Neutrophil (primary cell): ENCODE results near the gene SMTNL2.

Experiments
- H3K27ac ChIP-seq: fragments of 200-600 bp; sonication (generic); 2 replicates; pipeline ENCODE4 v1.5.1; 2016; ENCODE audit warnings: mild to moderate bottlenecking, moderate library complexity
- H3K27me3 ChIP-seq: fragments of 200-600 bp; sonication (generic); 2 replicates; pipeline ENCODE4 v1.6.0; 2016; ENCODE audit warnings: mild to moderate bottlenecking
- H3K36me3 ChIP-seq: fragments of 200-600 bp; sonication (generic); 2 replicates; pipeline ENCODE4 v1.5.1; 2017
- H3K4me1 ChIP-seq, 2 experiments: fragments of 200-600 bp in 1 of 2; sonication (generic) in 1 of 2; 1 replicate in 1 of 2; 2 replicates in 1 of 2; pipeline versions ENCODE4 v1.5.1 to v1.6.1; 2013 to 2016; ENCODE audit warnings: low read depth in 1 of 2, low read length in 1 of 2, mild to moderate bottlenecking in 1 of 2, moderate library complexity in 1 of 2; ENCODE audit not compliant: control insufficient read depth in 1 of 2, insufficient read depth in 1 of 2
- H3K4me3 ChIP-seq, 2 experiments: fragments of 200-600 bp in 1 of 2; sonication (generic) in 1 of 2; 1 replicate in 1 of 2; 2 replicates in 1 of 2; pipeline ENCODE4 v1.5.1; 2013 to 2016; ENCODE audit warnings: low read depth in 1 of 2, low read length in 1 of 2, mild to moderate bottlenecking in 1 of 2, moderate library complexity in 1 of 2
- H3K9me3 ChIP-seq: fragments of 200-600 bp; sonication (generic); 2 replicates; pipeline ENCODE4 v1.5.1; 2016
- TF ChIP-seq, protein P1 (sequence below): fragments of 200-600 bp; sonication (generic); IDR thresholded peaks from 2 replicates; pipeline ENCODE4 v1.5.1; 2016; ENCODE audit warnings: antibody characterized with exemption

SMTNL2 gene

DNA sequence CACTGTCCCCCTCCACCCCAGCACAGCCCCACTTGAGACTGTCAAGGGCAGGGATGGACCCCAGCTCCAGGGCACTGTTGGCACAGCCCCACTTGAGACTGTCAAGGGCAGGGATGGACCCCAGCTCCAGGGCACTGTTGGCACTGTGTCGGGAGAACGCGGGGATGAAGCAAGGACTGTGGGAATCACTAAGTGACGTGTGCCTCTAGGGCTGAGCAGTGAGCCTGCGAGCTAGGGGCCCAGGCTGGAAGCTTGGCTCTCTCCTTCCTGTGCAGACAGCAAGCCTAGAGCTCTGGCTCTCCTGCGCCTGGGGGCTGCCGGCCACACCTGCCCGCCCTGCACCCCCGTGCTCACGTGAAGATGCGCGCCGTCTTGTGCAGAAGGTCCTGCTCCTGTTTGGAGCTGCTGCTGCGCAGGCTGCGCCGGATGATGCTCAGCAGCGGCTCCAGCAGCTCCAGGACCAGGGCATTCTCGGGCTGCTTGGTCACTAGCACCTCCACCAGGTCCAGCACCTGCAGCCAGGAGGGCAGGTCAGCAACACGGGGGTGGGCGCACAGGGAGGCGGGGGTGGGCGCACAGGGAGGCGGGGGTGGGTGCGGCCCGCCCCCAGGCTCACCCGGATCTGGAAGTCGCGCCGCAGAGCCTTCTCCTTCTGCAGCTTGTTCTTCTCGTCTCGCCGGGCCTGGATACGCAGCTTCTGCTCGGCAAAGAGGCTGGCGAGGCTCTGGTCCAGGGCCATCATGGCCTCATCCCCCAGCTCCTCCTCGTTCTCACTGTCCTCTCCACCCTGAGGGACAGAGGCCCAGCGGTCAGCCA, 40.0 kb upstream of the SMTNL2 start:
- no peak overlapping the region for H3K27ac ChIP-seq
- H3K9me3 ChIP-seq = no peaks in the 10 kb centered on the region
- peaks cover 22% of the 10 kb centered on the region for H3K36me3 ChIP-seq
- no peak overlapping the region for H3K4me3 ChIP-seq
- TF ChIP-seq, protein P1, sequence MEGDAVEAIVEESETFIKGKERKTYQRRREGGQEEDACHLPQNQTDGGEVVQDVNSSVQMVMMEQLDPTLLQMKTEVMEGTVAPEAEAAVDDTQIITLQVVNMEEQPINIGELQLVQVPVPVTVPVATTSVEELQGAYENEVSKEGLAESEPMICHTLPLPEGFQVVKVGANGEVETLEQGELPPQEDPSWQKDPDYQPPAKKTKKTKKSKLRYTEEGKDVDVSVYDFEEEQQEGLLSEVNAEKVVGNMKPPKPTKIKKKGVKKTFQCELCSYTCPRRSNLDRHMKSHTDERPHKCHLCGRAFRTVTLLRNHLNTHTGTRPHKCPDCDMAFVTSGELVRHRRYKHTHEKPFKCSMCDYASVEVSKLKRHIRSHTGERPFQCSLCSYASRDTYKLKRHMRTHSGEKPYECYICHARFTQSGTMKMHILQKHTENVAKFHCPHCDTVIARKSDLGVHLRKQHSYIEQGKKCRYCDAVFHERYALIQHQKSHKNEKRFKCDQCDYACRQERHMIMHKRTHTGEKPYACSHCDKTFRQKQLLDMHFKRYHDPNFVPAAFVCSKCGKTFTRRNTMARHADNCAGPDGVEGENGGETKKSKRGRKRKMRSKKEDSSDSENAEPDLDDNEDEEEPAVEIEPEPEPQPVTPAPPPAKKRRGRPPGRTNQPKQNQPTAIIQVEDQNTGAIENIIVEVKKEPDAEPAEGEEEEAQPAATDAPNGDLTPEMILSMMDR = no peak
- H3K4me1 ChIP-seq = peaks cover 3 to 8% of the 10 kb centered on the region in 2 experiments
- H3K27me3 ChIP-seq = no peaks in the 10 kb centered on the region

DNA sequence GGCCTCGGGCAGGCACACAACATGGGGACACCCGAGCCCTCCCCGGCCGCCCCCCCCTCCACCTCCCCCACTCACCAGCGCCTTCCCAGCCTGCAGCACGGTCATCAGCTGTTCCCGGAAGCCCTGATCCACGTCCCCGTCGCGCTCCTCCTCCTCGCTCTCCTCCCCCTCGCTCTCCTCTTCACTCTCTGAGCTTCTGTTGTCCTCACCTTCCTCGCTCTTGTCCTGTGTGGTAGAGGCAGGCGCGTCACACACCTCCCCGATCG, 39.4 kb upstream of the SMTNL2 start:
- Histone ChIP-seq H3K36me3 (peaks cover 22% of the 10 kb centered on the region), H3K27ac (no peak overlapping the region), H3K4me3 (no peak overlapping the region), H3K9me3 (no peaks in the 10 kb centered on the region), H3K4me1 (peaks cover 3 to 8% of the 10 kb centered on the region in 2 experiments), H3K27me3 (no peaks in the 10 kb centered on the region)
- TF ChIP-seq, protein P1 = no peak

DNA sequence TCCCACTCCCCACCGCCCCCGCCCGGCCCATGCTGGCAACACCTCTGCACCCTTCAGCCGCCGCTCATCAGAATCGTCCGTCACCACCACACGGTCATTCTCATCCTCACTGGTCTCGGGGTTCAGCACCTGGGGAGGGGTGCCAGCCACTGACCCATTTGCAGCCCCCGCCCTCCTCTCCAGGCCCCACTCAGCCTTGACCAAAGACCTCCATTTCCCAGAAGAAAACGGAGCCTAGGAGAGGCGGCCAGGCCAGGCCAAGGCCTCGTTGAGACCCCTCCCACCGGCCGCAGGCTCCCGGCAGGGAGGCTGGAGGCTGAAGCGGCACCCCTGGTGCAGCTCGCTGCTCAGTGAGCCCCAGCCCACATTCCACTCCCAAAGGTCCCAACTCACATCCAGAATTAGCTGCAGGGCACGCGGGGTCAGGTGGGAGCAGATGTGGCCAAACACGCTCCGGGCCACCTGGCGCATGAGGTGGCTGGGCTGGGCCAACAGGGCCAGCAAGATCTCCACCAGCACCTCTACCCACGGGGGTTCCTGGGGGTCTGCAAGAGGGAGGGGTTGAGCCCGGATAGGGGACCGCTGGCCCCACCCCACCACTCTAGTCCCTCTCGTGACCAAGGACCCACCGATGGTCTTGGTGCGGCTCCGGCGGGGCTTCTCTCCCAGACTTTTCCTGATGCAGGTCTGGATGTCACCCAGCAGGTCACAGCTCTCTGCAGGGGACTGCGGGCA, 38.9 kb upstream of the SMTNL2 start:
- Histone ChIP-seq H3K27me3 (no peaks in the 10 kb centered on the region), H3K4me3 (no peak overlapping the region), H3K27ac (no peak overlapping the region), H3K4me1 (peaks cover 2 to 7% of the 10 kb centered on the region in 2 experiments), H3K36me3 (peaks cover 22% of the 10 kb centered on the region), H3K9me3 (no peaks in the 10 kb centered on the region)
- TF ChIP-seq, protein P1 = no peak

DNA sequence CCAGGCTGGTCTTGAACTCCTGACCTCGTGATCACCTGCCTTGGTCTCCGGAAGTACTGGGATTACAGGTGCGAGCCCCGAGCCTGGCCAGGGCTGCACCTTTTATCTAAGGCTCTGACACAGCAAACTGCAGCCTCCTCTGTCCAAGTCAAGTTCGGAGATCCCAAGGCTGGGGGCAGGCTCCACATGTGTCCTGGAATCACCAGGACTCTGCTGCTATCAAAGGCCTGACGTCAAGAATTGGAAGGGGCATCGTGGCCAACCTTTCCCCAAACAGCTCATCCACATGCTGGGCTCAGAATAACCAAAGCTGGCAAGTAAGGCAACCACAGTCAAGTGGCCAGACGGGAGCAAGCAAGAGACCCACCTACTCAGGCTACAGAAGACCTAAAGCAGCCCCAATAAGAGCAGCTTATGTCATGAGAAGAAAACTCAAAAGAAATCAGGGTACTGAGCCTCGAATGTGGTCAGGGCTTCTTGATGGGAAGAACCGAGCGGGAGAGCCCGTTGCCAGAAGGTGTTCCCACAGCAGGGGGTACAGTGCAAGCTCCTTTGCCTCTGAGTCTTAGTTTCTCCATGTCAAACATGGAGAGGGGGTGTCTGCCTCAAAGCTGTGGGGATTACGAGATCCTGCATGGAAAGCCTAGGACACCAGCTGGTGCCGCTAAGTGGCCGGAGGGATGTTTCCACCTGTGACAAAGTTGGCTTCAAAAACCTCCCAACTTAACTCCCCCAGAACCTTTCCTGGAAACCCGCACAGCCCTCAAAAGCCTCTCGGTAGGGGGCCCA, 37.0 kb upstream of the SMTNL2 start:
- Histone ChIP-seq H3K27ac (no peak overlapping the region), H3K27me3 (no peaks in the 10 kb centered on the region), H3K36me3 (peaks cover 22% of the 10 kb centered on the region), H3K4me3 (no peak overlapping the region), H3K4me1 (no peaks in the 10 kb centered on the region), H3K9me3 (no peaks in the 10 kb centered on the region)
- TF ChIP-seq, protein P1 = no peak

DNA sequence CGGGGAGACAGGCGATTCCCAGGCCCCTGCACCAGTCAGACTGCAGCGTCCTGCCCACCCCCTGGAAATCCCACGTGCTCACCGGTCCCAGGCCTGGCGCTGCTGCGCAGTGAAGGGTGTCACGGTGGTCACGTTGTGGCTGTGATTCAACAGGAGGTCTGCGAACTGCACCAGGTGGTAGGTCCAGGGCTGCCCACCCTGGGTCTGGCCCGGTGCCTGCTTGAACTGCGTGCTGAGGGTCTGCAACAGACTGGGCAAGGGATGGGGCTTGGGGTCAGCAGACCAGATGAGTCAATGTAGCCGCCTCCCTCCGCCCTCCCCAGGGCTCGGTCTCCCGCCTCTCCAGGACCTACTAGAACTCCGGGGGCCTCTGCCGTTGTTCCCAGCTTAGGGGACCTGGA, 36.3 kb upstream of the SMTNL2 start:
- Histone ChIP-seq H3K9me3 (no peaks in the 10 kb centered on the region), H3K27ac (no peak overlapping the region), H3K4me3 (no peak overlapping the region), H3K27me3 (no peaks in the 10 kb centered on the region), H3K4me1 (no peaks in the 10 kb centered on the region), H3K36me3 (peaks cover 16% of the 10 kb centered on the region)
- TF ChIP-seq, protein P1 = no peak
